DND-41 (cell line): ENCODE data around the gene EXOC3.
"Not testable (repeated sequence)": the region's sequence is repeated elsewhere in the genome, so short reads cannot be mapped to it uniquely, and the experiment has no call there.

ENCODE experiments used
- ATAC-seq: fragments of 200-7000 bp; cut with Tn5 transposase; 3 replicates; pipeline ENCODE4 v1.9.1; 2021; ENCODE audit warnings: low read depth; ENCODE audit not compliant: insufficient read depth
- DNase-seq: peaks from one replicate; pipeline ENCODE4 v3.0.0-alpha.2; 2020
- H2AFZ ChIP-seq: 2 replicates; pipeline ENCODE4 v1.6.0; 2012; ENCODE audit warnings: low read depth, low read length
- H3K27ac ChIP-seq: 2 replicates; pipeline ENCODE4 v1.5.1; 2012; ENCODE audit warnings: low read length, inconsistent platforms
- H3K27me3 ChIP-seq: fragments of 200-600 bp; sonication (generic); 2 replicates; pipeline ENCODE4 v1.6.0; 2012; ENCODE audit warnings: low read length, mild to moderate bottlenecking, inconsistent platforms; ENCODE audit not compliant: insufficient read depth, poor library complexity
- H3K36me3 ChIP-seq: 2 replicates; pipeline ENCODE4 v1.5.1; 2012; ENCODE audit warnings: low read length, inconsistent platforms; ENCODE audit not compliant: insufficient read depth
- H3K4me1 ChIP-seq: 2 replicates; pipeline ENCODE4 v1.5.1; 2012; ENCODE audit warnings: mild to moderate bottlenecking, low read length; ENCODE audit not compliant: insufficient read depth
- H3K4me2 ChIP-seq: 2 replicates; pipeline ENCODE4 v1.6.0; 2012; ENCODE audit warnings: mild to moderate bottlenecking, moderate library complexity, low read length, inconsistent platforms; ENCODE audit not compliant: insufficient read depth
- H3K4me3 ChIP-seq, 2 experiments: fragments of 200-600 bp in 1 of 2; shearing (Covaris generic) in 1 of 2; 2 replicates each; pipeline ENCODE4 v1.5.1; 2012 to 2016; ENCODE audit warnings: inconsistent platforms in 2 of 2, low read length in 2 of 2, mild to moderate bottlenecking in 2 of 2, low read depth in 1 of 2, moderate library complexity in 1 of 2
- H3K79me2 ChIP-seq: 2 replicates; pipeline ENCODE4 v1.6.0; 2012; ENCODE audit warnings: low read length, inconsistent platforms; ENCODE audit not compliant: insufficient read depth
- H3K9ac ChIP-seq: 2 replicates; pipeline ENCODE4 v1.6.0; 2012; ENCODE audit warnings: low read depth, mild to moderate bottlenecking, inconsistent platforms, low read length, moderate library complexity
- H3K9me3 ChIP-seq: 2 replicates; pipeline ENCODE4 v1.5.1; 2012; ENCODE audit warnings: low read length, moderate library complexity, mild to moderate bottlenecking, inconsistent platforms; ENCODE audit not compliant: insufficient read depth, severe bottlenecking
- H4K20me1 ChIP-seq: 2 replicates; pipeline ENCODE4 v1.6.0; 2012; ENCODE audit warnings: low read length; ENCODE audit not compliant: insufficient read depth
- CTCF ChIP-seq: IDR thresholded peaks from 2 replicates; pipeline ENCODE4 v1.5.1; 2012; ENCODE audit warnings: borderline replicate concordance, low read length, moderate library complexity, mild to moderate bottlenecking; ENCODE audit not compliant: poor library complexity, severe bottlenecking; ENCODE audit errors: extremely low read depth
- EZH2 ChIP-seq: IDR thresholded peaks from 3 replicates; pipeline ENCODE4 v1.6.1; 2012; ENCODE audit warnings: borderline replicate concordance, low read depth, mild to moderate bottlenecking, moderate library complexity, low read length, inconsistent platforms; ENCODE audit not compliant: severe bottlenecking

EXOC3 gene

GRCh38 chr5:395156-395920, 47.6 kb upstream of the EXOC3 start:
- H3K4me2 ChIP-seq: peak overlapping the region; percentile 52
- no peak for ATAC-seq
- no peaks in the 10 kb centered on the region for H3K36me3 ChIP-seq
- H3K79me2 ChIP-seq: peaks cover 16% of the 10 kb centered on the region
- peak overlapping the region; percentile 83 for H3K27ac ChIP-seq
- no peak overlapping the region for H2AFZ ChIP-seq
- no peak for DNase-seq
- H3K27me3 ChIP-seq: no peaks in the 10 kb centered on the region
- peak overlapping the region; percentile 64 for H3K9ac ChIP-seq
- no peak overlapping the region for H3K4me3 ChIP-seq
- TF ChIP-seq CTCF: no peak
- peaks cover 41% of the 10 kb centered on the region for H3K4me1 ChIP-seq
- no peaks in the 10 kb centered on the region for H3K9me3 ChIP-seq
- H4K20me1 ChIP-seq: no peaks in the 10 kb centered on the region

- Histone ChIP-seq H3K36me3 (no peaks in the 10 kb centered on the region), H2AFZ (no peak overlapping the region), H3K9me3 (no peaks in the 10 kb centered on the region), H3K9ac (no peak overlapping the region), H3K4me2 (no peak overlapping the region), H3K27me3 (no peaks in the 10 kb centered on the region), H4K20me1 (no peaks in the 10 kb centered on the region), H3K4me3 (no peak overlapping the region), H3K79me2 (peaks cover 16% of the 10 kb centered on the region), H3K4me1 (peaks cover 38% of the 10 kb centered on the region), H3K27ac (peak overlapping the region; percentile 83)
- no peak for TF ChIP-seq EZH2
- no peak for DNase-seq
- ATAC-seq: no peak
Measured at GRCh38 chr5:395921-396530, 47.0 kb upstream of the EXOC3 start.

- Histone ChIP-seq H3K4me1 (peaks cover 37% of the 10 kb centered on the region), H3K9me3 (no peaks in the 10 kb centered on the region), H3K27ac (no peak overlapping the region; the same call in 1 of the 2 replicates), H3K4me2 (no peak overlapping the region), H3K4me3 (no peak overlapping the region), H3K36me3 (no peaks in the 10 kb centered on the region), H3K27me3 (no peaks in the 10 kb centered on the region), H2AFZ (no peak overlapping the region), H3K79me2 (peaks cover 16% of the 10 kb centered on the region), H4K20me1 (no peaks in the 10 kb centered on the region), H3K9ac (no peak overlapping the region)
- no peak for ATAC-seq
- no peak for DNase-seq
- TF ChIP-seq CTCF (no peak), EZH2 (no peak)
Measured at GRCh38 chr5:396531-396961, 46.4 kb upstream of the EXOC3 start.

GRCh38 chr5:398141-398474, 44.9 kb upstream of the EXOC3 start:
- H3K4me2 ChIP-seq, DNase-seq, H3K36me3 ChIP-seq, H3K4me3 ChIP-seq, H3K27me3 ChIP-seq, H3K9me3 ChIP-seq, H2AFZ ChIP-seq, ATAC-seq, H4K20me1 ChIP-seq, H3K27ac ChIP-seq, H3K9ac ChIP-seq: not testable (repeated sequence)
- Histone ChIP-seq H3K4me1 (peaks cover 25% of the 10 kb centered on the region), H3K79me2 (peaks cover 14% of the 10 kb centered on the region)
